GM19351 (cell line): ENCODE results near the gene HSD3B7.

Experiments used
- ATAC-seq: cut with Tn5 transposase; IDR thresholded peaks from one replicate; pipeline ENCODE4 v1.9.1; 2021; ENCODE audit warnings: mild to moderate bottlenecking, moderate library complexity; ENCODE audit not compliant: unreplicated experiment

The HSD3B7 gene

DNA sequence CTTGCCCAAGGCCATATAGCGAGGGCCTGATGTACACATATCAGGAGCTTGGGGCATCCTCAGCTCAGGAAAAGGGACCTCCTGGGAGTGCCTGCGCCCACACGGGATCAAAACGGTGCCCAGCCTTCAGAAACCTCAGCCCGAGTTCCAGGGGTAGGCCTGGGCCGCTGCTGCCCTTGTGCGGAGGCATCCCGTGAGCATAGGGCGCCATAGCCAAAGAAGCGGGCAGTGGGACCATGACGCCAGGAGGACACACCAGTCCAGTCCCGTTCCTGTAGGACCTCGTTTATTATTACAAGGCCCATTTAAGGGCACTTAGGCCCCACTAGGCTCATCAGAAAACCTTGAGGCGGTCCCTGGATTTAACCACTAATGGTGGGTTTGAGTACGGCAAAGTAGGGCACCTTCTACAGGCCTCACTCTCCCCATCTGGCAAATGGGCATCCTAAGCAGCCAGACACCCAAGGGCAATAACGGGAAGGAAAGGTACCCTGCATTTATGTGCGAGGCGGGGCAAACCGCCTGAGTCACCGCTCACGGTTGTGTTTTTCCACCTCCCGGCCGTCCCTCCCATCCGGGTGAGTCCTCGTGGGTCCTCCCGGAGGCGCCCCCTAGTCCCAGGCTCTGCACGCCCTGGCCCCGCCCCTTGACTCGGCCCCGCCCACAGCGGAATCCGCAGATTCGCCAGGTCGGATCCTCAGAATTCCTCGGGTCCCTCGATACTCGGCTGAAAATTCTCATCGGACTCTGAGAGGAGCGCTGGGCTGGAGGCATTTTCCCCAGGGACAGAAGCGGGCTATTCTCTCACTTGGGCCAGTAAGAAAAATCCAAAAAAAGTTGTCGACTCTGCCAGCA, 28.2 kb upstream of the HSD3B7 start:
- peak; percentile 56 for ATAC-seq

DNA sequence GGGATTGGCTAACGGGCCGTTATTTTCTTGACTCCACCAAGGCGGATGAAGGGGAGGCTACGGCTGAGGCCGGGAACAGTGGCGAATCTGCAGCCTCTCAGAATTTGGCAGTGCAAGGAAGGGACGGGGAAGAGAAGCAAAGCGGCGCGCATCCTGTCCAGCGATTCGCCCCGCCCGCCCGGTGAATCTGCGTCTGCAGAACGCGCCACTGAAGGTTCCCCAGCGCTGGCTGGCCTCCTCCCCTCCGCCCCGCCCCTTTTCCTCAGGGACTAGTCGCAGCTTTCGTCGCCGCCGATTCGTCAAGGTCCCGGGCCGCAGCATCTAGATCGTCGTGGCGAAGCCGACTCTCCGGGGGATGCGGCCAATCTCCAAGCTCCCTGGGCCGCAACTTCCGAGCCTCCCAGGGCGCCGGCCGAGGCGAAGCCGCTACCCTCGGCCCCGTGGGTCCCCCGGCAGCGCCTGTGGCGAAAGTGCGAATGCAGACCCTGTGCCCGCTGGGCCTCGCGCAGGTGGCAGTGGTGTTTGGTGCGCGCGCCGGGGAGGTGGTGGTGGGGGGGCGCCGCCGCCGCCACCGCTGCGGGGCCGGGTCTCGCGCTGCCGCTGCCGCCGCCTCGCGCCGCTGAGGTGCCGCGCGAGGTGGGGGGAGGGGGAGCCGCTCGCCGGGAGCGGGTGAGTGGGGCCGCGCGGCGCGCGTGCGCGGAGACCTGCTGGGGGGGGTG, 27.4 kb upstream of the HSD3B7 start, which contains the start of gene SETD1A:
Gene SETD1A, plus strand, starts transcription at position 299 of the 719 bp plus-strand sequence. CDS start 978 bp downstream, outside the sequence.
- peak; percentile 75 for ATAC-seq

DNA sequence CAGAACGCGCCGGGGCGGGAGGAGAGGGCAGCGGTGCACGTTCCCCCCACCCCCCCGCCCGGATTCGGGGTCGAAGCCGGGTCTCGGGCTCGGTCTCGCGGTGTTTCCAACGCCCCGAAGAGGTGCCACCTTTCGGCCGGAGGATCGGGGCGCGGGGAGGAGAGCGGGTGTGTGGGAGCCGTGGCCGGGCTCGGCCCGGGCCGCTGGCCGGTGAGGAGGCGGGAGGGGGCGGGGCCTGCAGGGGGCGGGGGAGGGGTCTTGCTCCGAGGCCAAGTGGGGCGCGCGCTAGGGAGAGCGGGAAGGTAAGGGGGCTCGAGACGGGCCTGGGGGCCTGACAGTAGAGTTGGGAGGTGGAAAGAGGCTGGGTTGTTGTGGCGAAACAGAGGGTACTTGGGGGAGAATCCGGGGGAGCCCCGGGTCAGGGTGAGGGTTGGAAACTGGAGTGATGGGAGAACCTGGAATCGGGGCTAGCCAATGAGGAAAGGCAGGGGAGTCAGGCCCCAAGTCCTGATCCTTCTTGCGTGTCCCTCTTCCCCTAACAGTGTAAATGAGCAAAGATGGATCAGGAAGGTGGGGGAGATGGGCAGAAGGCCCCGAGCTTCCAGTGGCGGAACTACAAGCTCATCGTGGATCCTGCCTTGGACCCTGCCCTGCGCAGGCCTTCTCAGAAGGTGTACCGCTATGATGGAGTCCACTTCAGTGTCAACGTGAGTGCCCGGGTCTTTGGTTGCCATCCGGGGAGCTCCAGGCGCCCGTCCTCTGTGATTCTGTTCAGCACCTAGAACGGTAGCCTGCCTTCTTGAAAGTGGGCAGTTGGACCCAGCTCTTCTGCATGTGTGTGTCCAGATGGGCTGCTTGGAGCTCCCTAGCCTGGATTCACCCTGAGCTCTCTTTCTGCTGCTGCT, 26.6 kb upstream of the HSD3B7 start:
- peak; percentile 31 for ATAC-seq

DNA sequence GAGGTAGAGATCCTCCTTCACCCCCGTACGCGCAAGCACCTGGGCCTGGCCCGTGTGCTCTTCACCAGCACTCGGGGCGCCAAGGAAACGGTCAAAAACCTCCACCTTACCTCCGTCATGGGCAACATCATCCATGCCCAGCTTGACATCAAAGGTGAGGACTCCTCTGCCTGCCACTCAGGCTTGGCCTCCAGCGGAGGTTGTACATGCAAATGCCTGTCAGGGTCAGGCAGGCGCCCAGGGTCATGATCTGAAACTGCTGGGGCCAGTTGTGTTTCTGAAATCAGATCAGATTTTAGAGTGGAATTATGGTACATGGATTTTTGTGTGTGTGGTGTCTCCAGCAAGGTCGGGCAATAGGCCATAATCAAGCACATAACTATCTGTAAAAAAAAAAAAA, 23.6 kb upstream of the HSD3B7 start:
- no peak for ATAC-seq

DNA sequence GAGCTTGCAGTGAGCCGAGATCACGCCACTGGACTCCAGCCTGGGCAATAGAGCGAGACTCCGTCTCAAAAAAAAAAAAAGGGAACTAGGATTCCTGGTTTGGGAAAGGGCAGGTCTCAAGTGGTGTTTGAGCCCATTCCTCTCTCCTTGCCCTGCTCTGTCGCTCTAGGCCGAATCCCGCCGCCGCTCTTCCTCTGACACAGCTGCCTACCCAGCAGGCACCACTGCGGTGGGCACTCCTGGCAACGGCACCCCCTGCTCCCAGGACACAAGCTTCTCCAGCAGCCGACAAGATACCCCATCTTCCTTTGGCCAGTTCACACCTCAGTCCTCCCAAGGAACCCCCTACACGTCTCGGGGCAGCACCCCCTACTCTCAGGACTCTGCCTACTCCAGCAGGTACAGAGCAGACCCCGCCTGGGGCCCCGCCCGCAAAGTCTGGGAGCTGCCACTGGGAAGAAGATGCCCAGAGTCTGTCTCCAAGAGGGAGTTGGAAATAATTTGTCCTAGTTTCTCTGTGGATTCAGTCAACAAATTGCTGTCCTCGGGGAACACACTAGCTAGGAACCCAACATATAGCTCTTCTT, 21.0 kb upstream of the HSD3B7 start:
- ATAC-seq: no peak

DNA sequence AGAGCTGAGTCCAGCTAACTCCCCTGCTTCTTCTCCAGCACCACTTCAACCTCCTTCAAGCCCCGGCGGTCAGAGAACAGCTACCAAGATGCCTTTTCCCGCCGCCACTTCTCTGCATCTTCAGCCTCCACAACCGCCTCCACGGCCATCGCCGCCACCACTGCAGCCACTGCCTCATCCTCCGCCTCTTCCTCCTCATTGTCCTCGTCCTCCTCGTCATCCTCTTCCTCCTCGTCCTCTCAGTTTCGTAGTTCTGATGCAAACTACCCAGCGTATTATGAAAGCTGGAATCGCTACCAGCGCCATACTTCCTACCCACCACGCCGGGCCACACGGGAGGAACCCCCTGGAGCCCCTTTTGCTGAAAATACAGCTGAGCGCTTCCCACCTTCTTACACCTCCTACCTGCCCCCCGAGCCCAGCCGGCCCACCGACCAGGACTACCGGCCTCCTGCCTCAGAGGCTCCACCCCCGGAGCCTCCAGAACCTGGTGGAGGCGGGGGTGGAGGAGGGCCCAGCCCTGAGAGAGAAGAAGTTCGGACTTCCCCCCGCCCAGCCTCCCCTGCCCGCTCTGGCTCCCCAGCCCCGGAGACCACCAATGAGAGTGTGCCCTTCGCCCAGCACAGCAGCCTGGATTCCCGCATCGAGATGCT, 20.3 kb upstream of the HSD3B7 start:
- ATAC-seq: no peak

DNA sequence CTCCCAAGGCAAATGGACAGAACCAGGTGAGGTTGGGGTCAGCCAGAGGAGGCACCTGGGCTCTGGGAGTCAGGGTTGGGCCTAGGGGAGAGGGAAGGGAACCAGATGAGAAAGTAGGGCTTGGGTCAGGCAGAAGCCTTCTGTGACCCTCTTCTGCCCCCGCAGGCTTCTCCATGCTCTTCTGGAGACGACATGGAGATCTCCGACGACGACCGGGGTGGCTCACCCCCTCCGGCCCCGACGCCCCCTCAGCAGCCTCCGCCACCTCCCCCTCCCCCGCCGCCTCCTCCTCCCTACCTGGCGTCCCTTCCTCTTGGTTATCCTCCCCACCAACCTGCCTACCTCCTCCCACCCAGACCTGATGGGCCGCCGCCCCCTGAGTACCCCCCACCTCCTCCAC, 19.6 kb upstream of the HSD3B7 start:
- ATAC-seq: no peak

DNA sequence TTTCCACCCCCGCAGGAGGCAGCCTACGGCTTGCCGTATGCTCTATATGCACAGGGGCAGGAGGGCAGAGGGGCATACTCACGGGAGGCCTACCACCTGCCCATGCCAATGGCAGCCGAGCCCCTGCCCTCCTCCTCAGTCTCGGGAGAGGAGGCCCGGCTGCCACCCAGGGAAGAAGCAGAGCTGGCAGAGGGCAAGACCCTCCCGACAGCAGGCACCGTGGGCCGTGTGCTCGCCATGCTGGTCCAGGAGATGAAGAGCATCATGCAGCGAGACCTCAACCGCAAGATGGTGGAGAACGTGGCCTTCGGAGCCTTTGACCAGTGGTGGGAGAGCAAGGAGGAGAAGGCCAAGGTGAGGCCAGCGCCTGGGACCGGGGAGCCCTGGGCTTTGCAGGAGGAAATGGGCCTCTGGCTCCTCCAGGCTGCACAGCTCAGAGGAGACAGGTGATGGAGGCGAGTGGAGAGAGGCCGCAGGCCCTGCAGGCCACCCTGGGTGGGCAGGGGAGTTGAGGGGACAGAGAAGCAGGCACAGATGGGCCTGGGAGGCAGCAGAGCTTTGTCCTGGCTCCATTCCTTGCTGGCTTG, 18.9 kb upstream of the HSD3B7 start:
- ATAC-seq: no peak

DNA sequence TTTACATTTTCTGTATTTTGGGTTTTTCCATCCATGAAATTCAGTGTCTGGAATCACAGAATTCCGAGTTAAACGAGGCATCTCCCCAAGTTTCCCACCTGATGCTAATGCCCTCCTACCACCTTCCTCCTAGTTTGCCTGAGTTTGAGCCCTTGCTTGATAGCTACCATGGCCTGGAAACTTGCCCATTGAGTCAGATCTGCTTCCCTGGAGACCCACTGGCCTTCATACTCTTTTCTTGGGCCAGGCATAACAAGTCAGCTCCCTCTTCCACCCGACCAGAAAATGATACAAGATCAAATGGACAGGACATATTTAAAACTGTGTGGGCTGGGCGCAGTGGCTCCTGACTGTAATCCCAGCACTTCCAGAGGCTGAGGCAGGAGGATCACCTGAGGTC, 17.2 kb upstream of the HSD3B7 start:
- ATAC-seq: no peak

DNA sequence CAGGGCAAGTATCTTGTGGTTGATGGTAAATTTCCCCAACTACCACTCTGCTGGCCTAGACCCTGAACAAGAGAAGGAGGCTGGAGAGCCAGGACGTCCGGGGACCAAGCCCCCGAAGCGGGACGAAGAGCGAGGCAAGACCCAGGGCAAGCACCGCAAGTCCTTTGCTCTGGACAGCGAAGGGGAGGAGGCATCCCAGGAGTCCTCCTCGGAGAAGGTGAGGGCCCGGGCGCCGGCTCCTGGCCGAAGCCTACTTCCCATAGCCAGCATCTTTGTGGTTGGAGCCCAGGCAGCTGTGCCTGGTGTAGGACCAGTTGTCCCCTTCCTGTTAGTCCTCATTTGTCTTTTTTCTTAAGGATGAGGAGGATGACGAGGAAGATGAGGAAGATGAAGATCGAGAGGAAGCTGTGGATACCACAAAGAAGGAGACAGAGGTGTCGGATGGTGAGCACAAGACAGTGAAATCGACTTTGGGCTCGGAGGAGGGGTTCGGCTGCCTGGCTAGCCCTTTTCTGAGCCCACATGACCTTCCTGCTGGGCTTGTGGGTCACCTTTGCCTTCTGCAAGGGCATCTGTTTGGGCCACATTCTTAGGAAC, 15.7 kb upstream of the HSD3B7 start:
- ATAC-seq: no peak

DNA sequence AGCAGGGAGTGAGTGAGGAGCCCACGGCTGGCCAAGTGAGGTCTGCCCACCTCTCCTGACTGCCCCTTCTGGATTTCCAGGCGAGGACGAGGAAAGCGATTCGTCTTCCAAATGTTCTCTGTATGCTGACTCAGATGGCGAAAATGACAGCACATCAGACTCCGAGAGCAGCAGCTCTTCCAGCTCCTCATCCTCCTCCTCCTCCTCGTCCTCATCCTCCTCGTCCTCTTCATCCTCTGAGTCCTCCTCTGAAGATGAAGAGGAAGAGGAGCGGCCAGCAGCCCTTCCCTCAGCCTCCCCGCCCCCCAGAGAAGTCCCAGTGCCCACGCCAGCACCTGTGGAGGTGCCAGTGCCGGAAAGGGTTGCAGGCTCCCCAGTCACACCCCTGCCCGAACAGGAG, 13.7 kb upstream of the HSD3B7 start:
- ATAC-seq: no peak

DNA sequence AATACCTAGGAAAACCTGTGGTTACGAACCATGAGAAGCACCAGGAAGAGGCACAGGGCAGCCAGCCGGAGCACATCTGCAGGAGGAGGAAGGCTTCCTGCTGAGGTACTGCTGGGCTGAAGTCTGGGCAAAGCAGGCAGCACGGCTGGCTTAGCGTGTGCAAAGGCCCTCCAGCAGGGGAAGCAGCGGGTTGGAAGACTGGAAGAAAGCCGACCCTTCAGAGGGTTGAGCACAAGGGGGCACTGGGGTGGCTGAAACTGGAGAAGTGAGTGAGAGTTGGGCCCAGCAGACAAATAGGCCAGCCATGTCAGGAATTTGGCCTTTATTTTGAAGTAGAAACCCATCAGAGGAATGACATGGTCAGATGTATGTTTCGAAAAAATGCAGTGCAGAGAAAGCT, 12.1 kb upstream of the HSD3B7 start:
- ATAC-seq: no peak

DNA sequence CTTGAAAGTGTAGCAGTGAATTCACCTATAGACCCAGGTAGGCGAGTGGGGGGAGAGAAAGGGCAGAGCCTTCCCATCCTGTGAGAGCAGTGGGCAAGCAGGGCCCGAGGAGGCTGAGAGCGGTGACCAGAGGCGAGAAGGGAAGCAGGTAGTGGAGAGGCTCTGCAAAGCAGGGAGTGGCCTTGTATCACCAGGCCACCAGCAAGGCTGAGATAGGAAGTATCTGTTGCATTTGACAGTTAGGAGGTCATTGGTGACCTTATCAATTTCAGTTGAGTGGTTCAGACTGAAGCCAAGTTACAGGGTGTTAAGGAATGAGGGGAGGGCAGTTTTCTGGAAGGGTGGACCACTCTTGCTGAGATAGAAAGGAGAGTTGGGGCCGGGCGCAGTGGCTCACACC, 10.7 kb upstream of the HSD3B7 start:
- no peak for ATAC-seq

DNA sequence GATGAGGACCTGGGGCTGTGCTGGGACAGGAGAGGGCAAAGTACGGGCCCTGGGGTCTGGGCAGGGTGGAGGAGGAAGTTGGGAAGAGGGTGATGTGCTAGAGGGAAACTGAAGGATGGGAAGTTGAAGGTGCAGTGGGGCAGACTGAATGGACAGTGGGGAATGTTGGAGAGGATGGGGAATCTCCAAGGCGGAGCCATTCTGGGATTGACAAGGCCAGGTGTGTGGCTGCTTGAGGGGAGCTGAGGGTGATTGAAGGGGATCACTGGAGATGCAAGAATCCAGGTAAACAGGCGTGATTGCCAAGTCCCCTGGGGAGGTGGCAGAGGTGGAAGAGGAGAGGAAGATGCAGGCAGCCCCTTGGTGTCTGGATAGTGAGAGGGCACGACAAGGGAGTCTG, 8.5 kb upstream of the HSD3B7 start:
- no peak for ATAC-seq

DNA sequence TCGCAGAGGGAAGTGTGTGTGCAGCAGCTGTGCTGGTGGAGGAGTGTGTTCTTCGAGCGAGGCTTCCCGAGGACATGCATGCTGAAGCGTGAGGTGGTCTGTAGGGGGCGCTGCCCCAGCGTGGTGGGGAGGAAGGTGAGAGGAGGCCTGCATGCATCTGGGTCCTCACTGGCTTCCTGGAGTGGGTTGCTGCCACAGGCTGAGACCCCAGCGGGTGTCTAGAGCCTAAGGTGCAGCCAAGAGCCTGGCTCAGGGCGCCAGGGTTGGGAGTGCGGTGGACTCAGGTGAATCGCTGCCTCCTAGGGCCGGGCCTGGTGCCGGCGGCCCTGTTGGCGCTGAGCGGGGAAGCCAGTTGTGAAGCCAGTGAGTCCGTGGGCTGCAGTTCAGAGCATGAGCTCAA, 7.5 kb upstream of the HSD3B7 start:
- ATAC-seq: no peak

DNA sequence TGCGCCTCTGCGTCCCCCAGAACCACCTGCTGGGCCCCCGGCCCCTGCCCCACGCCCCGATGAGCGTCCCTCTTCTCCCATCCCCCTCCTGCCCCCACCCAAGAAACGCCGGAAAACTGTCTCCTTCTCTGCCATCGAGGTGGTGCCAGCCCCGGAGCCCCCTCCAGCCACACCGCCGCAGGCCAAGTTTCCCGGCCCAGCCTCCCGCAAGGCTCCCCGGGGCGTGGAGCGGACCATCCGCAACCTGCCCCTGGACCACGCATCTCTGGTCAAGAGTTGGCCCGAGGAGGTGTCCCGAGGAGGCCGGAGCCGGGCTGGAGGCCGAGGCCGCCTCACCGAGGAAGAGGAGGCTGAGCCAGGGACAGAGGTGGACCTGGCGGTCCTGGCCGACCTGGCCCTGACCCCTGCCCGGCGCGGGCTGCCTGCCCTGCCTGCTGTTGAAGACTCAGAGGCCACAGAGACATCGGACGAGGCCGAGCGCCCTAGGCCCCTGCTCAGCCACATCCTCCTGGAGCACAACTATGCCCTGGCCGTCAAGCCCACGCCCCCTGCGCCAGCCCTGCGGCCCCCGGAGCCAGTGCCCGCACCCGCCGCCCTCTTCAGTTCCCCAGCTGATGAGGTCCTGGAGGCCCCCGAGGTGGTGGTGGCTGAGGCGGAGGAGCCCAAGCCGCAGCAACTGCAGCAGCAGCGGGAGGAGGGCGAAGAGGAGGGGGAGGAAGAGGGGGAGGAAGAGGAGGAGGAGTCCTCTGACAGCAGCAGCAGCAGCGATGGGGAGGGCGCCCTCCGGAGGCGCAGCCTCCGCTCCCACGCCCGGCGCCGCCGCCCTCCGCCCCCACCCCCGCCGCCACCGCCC, 5.6 kb upstream of the HSD3B7 start:
- no peak for ATAC-seq

DNA sequence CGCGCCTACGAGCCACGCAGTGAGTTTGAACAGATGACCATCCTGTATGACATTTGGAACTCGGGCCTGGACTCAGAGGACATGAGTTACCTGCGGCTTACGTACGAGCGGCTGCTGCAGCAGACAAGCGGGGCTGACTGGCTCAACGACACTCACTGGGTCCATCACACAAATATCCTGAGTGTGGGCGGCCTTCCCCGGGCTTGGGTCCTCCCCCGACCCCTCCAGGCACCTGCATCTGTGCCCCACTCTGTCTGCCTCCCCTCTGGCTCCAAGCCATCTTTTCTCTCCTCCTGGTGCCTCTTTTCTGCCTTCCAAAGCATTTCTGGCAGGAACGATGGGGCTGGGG, 5.0 kb upstream of the HSD3B7 start:
- ATAC-seq: no peak

DNA sequence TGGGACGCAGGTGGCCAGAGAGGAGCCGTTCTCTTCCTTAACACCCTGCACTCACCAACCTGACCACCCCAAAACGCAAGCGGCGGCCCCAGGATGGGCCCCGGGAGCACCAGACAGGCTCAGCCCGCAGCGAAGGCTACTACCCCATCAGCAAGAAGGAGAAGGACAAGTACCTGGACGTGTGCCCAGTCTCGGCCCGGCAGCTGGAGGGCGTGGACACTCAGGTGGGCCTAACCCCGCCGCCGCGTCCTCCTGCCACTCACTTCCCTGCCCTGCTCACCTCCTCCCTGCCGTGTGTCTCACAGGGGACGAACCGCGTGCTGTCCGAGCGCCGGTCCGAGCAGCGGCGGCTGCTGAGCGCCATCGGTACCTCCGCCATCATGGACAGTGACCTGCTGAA, 4.6 kb upstream of the HSD3B7 start:
- ATAC-seq: no peak

DNA sequence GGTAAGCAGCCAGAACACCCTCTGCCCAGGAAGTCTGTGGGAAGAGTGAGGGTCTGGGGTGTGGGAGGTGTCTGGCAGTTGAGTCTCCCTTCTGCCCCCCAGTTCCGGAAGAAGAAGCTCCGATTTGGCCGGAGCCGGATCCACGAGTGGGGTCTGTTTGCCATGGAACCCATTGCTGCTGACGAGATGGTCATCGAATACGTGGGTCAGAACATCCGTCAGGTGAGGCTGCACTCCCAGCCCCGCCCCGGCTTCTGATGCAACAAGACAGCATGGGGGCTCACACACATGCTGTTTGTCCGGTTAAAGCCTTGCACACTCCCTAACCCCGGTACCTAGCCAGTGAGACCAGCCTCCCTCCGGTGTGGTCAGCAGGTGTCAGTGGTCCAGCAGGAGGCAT, 4.0 kb upstream of the HSD3B7 start:
- ATAC-seq: no peak
